K562 (cell line): Measurements from ENCODE around the gene IL1RAPL2. TPM values are rescaled to one million over a fixed set of nuclear protein-coding genes. Genes with fewer than 3 reads are reported as not detected.

Experiments
- CBFA2T3 ChIP-seq: fragments of 450-650 bp; IDR thresholded peaks from 2 replicates; pipeline ENCODE4 v1.6.1; 2017
- CREM ChIP-seq: IDR thresholded peaks from 2 replicates; pipeline ENCODE4 v1.6.1; 2014; ENCODE audit warnings: antibody characterized with exemption, low read depth
- DACH1 ChIP-seq: fragments of 450-650 bp; IDR thresholded peaks from 2 replicates; pipeline ENCODE4 v1.6.1; 2018; ENCODE audit not compliant: partially characterized antibody
- ESRRB ChIP-seq: fragments of 250-450 bp; sonication (Bioruptor Pico); IDR thresholded peaks from 2 replicates; pipeline ENCODE4 v1.5.0; 2020; ENCODE audit warnings: mild to moderate bottlenecking, moderate library complexity, borderline replicate concordance
- GATA2 ChIP-seq: sonication (generic); formaldehyde crosslinking; IDR thresholded peaks from 2 replicates; pipeline ENCODE4 v1.4.0; 2020; ENCODE audit warnings: mild to moderate bottlenecking, missing genetic modification reagents
- JUND ChIP-seq, 2 experiments: IDR thresholded peaks; 2 replicates in 1 of 2; 3 replicates in 1 of 2; pipeline ENCODE4 v1.6.1; 2011; ENCODE audit warnings: borderline replicate concordance in 2 of 2, low read depth in 2 of 2, low read length in 2 of 2, improper control_type of control experiment in 1 of 2, missing biosample characterization in 1 of 2, missing genetic modification characterization in 1 of 2, missing genetic modification reagents in 1 of 2
- KLF10 ChIP-seq: fragments of 250-450 bp; sonication (Bioruptor Pico); IDR thresholded peaks from 2 replicates; pipeline ENCODE4 v1.6.1; 2021; ENCODE audit warnings: matching md5 sums
- KLF16 ChIP-seq: IDR thresholded peaks from 2 replicates; pipeline ENCODE4 v1.6.1; 2016; ENCODE audit warnings: antibody characterized with exemption
- MAFK ChIP-seq: IDR thresholded peaks from 2 replicates; pipeline ENCODE4 v1.6.1; 2011; ENCODE audit warnings: low read length, improper control_type of control experiment
- MBD2 ChIP-seq: sonication (generic); IDR thresholded peaks from 2 replicates; pipeline ENCODE4 v1.6.1; 2016; ENCODE audit warnings: low read depth, borderline replicate concordance
- NFIC ChIP-seq: fragments of 450-650 bp; IDR thresholded peaks from 2 replicates; pipeline ENCODE4 v1.6.1; 2017; ENCODE audit warnings: mild to moderate bottlenecking, inconsistent platforms
- POLR2AphosphoS2 ChIP-seq: IDR thresholded peaks from 2 replicates; pipeline ENCODE4 v1.6.1; 2012; ENCODE audit warnings: low read length, improper control_type of control experiment
- POLR2AphosphoS5 ChIP-seq: IDR thresholded peaks from 2 replicates; pipeline ENCODE4 v1.6.1; 2011; ENCODE audit warnings: mild to moderate bottlenecking, low read depth, low read length, moderate library complexity; ENCODE audit not compliant: control insufficient read depth, insufficient read depth
- RAD21 ChIP-seq, 2 experiments: fragments of 250-450 bp in 1 of 2; fragments of 450-650 bp in 1 of 2; sonication (Bioruptor Pico) in 1 of 2; formaldehyde crosslinking in 1 of 2; IDR thresholded peaks in 1 of 2; conservative IDR thresholded peaks in 1 of 2; 2 replicates each; pipeline versions ENCODE4 v1.4.0 to v1.8.0; 2020 to 2022; ENCODE audit warnings: mild to moderate bottlenecking in 2 of 2, moderate library complexity in 1 of 2
- RB1 ChIP-seq: fragments of 450-650 bp; IDR thresholded peaks from 2 replicates; pipeline ENCODE4 v1.6.1; 2017; ENCODE audit warnings: low read depth, mild to moderate bottlenecking
- SAFB2 ChIP-seq: fragments of 200-400 bp; formaldehyde crosslinking; IDR thresholded peaks from 2 replicates; pipeline ENCODE4 v1.6.1; 2018; ENCODE audit warnings: borderline replicate concordance, low read length, low read depth, moderate library complexity; ENCODE audit not compliant: severe bottlenecking
- SIX5 ChIP-seq, 2 experiments: IDR thresholded peaks; 2 replicates each; pipeline ENCODE4 v1.6.1; 2011; ENCODE audit warnings: low read length in 2 of 2, borderline replicate concordance in 1 of 2, low read depth in 1 of 2, mild to moderate bottlenecking in 1 of 2, moderate library complexity in 1 of 2; ENCODE audit not compliant: insufficient read depth in 1 of 2
- TAL1 ChIP-seq: fragments of 450-650 bp; IDR thresholded peaks from 2 replicates; pipeline ENCODE4 v1.6.1; 2016; ENCODE audit warnings: mild to moderate bottlenecking
- TCF3 ChIP-seq: sonication (generic); formaldehyde crosslinking; IDR thresholded peaks from 2 replicates; pipeline ENCODE4 v1.4.0; 2020; ENCODE audit warnings: mild to moderate bottlenecking, missing genetic modification reagents
- ZBTB11 ChIP-seq, 3 experiments: fragments of 200-800 bp in 1 of 3; fragments of 250-450 bp in 1 of 3; fragments of 450-650 bp in 1 of 3; sonication (Bioruptor Pico) in 1 of 3; sonication (Bioruptor generic) in 1 of 3; formaldehyde crosslinking in 1 of 3; IDR thresholded peaks; 2 replicates each; pipeline versions ENCODE4 v1.6.1 to v1.8.0; 2016 to 2022; ENCODE audit warnings: mild to moderate bottlenecking in 2 of 3, missing genetic modification characterization in 2 of 3, missing compliant biosample characterization in 1 of 3, moderate library complexity in 1 of 3
- ZBTB8A ChIP-seq: fragments of 450-650 bp; IDR thresholded peaks from 2 replicates; pipeline ENCODE4 v1.6.1; 2018; ENCODE audit warnings: mild to moderate bottlenecking, moderate library complexity; ENCODE audit not compliant: partially characterized antibody
- ZC3H4 ChIP-seq: sonication (generic); formaldehyde crosslinking; IDR thresholded peaks from 2 replicates; pipeline ENCODE4 v1.9.0; 2021; ENCODE audit warnings: missing genetic modification reagents, borderline replicate concordance
- ZFPM2 ChIP-seq: fragments of 250-450 bp; sonication (Bioruptor Pico); IDR thresholded peaks from 2 replicates; pipeline ENCODE4 v1.5.1; 2022; ENCODE audit warnings: mild to moderate bottlenecking
- ZNF133 ChIP-seq: fragments of 250-450 bp; sonication (Bioruptor Pico); IDR thresholded peaks from 2 replicates; pipeline ENCODE4 v1.4.0; 2020; ENCODE audit warnings: mild to moderate bottlenecking
- ZNF395 ChIP-seq: fragments of 200-800 bp; sonication (Bioruptor generic); IDR thresholded peaks from 2 replicates; pipeline ENCODE4 v1.6.1; 2017; ENCODE audit warnings: missing genetic modification characterization, missing compliant biosample characterization
- ZNF696 ChIP-seq: fragments of 250-450 bp; sonication (Bioruptor Pico); conservative IDR thresholded peaks from 2 replicates; pipeline ENCODE4 v1.4.0; 2020; ENCODE audit warnings: mild to moderate bottlenecking, moderate library complexity
- polyA plus RNA-seq, 8 experiments: library from polyadenylated mRNA; depleted of rRNA in 4 of 8; stranded (reverse) in 5 of 8; unstranded in 3 of 8; fragments of >200 nt; fragmentation: Nextera tagmentation in 2 of 8; fragmentation: Illumina TruSeq in 1 of 8; extraction: Ambion mirVana in 2 of 8; extraction: Trizol in 1 of 8; gene quantifications; 2 replicates each; pipeline versions ENCODE4 v1.2.1 to v1.2.3, GENCODE V29; 2011 to 2014; ENCODE audit warnings: inconsistent platforms in 1 of 8, missing spikeins in 1 of 8
- total RNA-seq, 7 experiments: library from RNA; depleted of rRNA in 6 of 7; stranded (reverse); fragments of >200 nt in 6 of 7; fragmentation: Illumina TruSeq in 2 of 7; extraction: Trizol in 2 of 7; gene quantifications; 2 replicates each; pipeline versions ENCODE4 v1.2.1 to v1.2.3, GENCODE V29; 2011 to 2021; ENCODE audit warnings: low replicate concordance in 1 of 7

IL1RAPL2 gene
- total and polyA plus RNA-seq, 9 of the 15 experiments (the other 6 are each of a cell fraction or from before 2014, with no cell fraction given), result not detected

GRCh38 chrX:104922206-104922621 lies 356.2 kb downstream of the IL1RAPL2 start (continued):
- no peak for TF ChIP-seq ZNF696 (CRISPR knock-in tag)
- TF ChIP-seq MAFK, result peak; percentile 21; the same call in 1 of the 2 replicates
- peak; percentile 57 for TF ChIP-seq CREM
- 0 out of 2 replicates have a peak, but pooled peaks have one; percentile 6 for TF ChIP-seq NFIC
- peak; percentile 45; the same call in 1 of the 2 replicates for TF ChIP-seq TAL1
- peak; percentile 58 for TF ChIP-seq DACH1
- TF ChIP-seq ZFPM2 (CRISPR knock-in tag), result no peak
- TF ChIP-seq GATA2 (CRISPR knock-in tag), result peak; percentile 69
- no peak for TF ChIP-seq ZNF133
- no peak for TF ChIP-seq ZC3H4 (CRISPR knock-in tag)
- TF ChIP-seq KLF10 (CRISPR knock-in tag), result no peak
- TF ChIP-seq ESRRB (CRISPR knock-in tag), result no peak
- TF ChIP-seq MBD2, result no peak
- TF ChIP-seq ZBTB8A, result no peak
- peak; percentile 56; the same call in 1 of the 2 replicates for TF ChIP-seq KLF16
- no peak for TF ChIP-seq POLR2AphosphoS2
- peak; percentile 43; the same call in 1 of the 2 replicates for TF ChIP-seq JUND (IDR thresholded peaks at IDR 0.05; ENCODE audit: borderline replicate concordance, low read depth, low read length)
- peak; percentile 40; the same call in 1 of the 3 replicates for TF ChIP-seq JUND (tag; IDR thresholded peaks at IDR 0.05; ENCODE audit: borderline replicate concordance, low read depth, low read length)
- peak; percentile 58; the same call in 1 of the 2 replicates for TF ChIP-seq CBFA2T3
- TF ChIP-seq TCF3 (CRISPR knock-in tag), result peak; percentile 55
- no peak for TF ChIP-seq SIX5 (IDR thresholded peaks at IDR 0.05; ENCODE audit: borderline replicate concordance in 1 of 2, insufficient read depth in 1 of 2, low read depth in 1 of 2, low read length in 2 of 2)
- TF ChIP-seq SAFB2, result no peak
- TF ChIP-seq ZNF395, result no peak
- TF ChIP-seq RB1, result peak; percentile 13; the same call in 1 of the 2 replicates
- TF ChIP-seq ZBTB11 (CRISPR knock-in tag; IDR thresholded peaks at IDR 0.05), result no peak
- TF ChIP-seq POLR2AphosphoS5, result no peak
- TF ChIP-seq RAD21 (CRISPR knock-in tag; conservative IDR thresholded peaks at IDR 0.05 in 1 of 2, IDR thresholded peaks at IDR 0.05 in 1 of 2), result peak in 1 of 2 experiments; percentile 72; a peak in 2 of 4 replicates
